ENCODE data around the gene ATP6V1F. TPM values are rescaled to one million over a fixed set of nuclear protein-coding genes. Genes with fewer than 3 reads are reported as not detected.

The ATP6V1F gene
- total RNA-seq, 1 experiment from 2014 or later, result 221 TPM

DNA sequence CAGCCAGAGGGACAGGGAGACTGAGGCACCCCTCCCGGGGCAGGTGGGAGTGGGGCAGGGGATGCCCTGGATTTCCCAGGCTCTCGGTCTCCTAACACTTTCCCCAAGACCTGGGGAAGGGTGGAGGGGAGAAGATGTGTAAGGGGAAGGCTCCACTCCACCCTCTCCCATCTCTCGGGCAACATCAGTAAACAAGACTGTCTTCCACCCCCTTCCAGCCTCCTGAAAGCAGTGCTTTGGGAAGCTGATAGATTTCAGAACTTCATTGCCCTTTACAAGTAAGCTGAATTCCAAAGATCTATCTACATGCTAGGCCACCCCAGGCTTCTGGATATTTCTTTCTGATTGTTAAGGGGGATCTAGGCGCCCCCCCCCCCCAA lies 28.7 kb upstream of the ATP6V1F start:
- in situ Hi-C loops (cut with HindIII; ENCODE audit: low sequenced_read_pairs), result no loop called here
- no peak for DNase-seq (ENCODE audit: low spot score)

DNA sequence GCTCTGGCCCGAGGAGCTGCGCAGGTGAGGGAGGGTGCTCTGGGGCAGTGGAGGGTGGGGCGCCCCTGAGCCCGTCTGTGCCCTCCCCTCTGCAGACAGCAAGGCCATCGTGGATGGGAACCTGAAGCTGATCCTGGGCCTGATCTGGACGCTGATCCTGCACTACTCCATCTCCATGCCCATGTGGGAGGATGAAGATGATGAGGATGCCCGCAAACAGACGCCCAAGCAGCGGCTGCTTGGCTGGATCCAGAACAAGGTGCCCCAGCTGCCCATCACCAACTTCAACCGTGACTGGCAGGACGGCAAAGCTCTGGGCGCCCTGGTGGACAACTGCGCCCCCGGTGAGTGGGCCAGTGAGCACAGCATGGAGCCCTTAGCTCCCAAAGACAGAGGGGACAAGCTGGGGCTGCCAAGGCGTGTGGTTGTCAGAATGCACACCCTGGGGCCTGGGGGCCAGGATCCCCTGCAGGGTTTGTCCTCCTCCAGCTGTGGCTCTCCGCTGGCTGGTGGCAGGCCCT lies 27.4 kb upstream of the ATP6V1F start:
- in situ Hi-C loops (cut with HindIII; ENCODE audit: low sequenced_read_pairs), result no loop called here
- no peak for DNase-seq (ENCODE audit: low spot score)

DNA sequence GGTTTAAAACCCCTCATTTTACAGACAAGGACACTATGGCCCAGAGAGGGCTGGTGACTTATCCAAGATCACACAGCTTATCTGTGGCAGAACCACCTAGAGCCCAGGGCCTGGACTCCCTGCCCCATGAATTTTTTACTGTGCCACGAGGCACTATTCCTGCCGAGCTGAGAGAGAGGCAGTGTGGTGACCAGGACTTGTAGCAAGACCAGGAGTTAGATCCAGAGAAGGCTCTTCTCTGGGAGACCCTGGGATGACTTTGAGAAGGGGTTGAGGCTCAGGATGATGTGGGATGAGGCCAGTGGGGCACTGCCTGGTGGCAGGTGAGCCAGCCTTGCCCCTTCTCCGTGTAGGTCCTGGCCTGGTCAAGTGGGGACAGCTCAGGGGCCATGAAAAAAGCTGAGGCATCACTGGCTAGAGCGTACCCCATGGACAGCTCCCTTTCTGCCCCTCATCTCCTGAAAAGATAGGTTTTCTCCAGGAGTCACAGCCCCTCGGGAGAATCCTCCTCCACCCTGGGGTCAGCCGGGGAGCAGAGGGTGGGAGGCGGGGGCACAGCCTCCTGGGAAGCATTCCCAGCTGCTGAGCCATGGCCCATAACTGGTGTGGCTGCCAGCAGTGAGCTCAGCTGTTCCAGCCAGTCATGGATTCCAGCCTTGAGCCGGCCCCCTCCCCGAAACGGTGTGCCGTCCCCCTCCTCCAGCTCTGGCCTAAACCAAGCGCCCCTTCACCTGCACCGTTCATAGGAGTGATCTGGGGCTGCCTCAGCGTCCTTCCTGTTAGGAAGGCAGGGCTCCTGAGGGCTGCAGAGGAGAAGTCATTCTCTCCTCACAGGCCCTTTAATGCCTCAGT lies 26.6 kb upstream of the ATP6V1F start:
- DNase-seq (ENCODE audit: low spot score), result no peak
- in situ Hi-C loops (cut with HindIII; ENCODE audit: low sequenced_read_pairs), result no loop called here

- in situ Hi-C loops (cut with HindIII; ENCODE audit: low sequenced_read_pairs), result no loop called here
- no peak for DNase-seq (ENCODE audit: low spot score)
These were observed 25.8 kb upstream of the ATP6V1F start for GRCh38 chr7:128836729-128837348.

DNA sequence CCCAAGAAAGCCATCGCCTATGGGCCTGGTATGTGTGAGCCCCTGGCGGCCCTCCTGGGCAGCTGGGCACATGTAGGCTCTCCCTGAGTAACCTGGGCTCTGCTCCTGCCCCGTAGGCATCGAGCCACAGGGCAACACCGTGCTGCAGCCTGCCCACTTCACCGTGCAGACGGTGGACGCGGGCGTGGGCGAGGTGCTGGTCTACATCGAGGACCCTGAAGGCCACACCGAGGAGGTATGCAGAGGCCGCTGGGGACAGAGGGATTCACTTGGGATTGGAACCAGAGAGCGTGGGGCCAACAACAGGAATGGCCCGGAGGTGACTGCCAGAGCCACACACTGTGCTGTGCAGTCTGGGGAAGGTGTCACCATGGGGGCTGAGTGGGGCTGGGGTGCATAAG lies 25.1 kb upstream of the ATP6V1F start:
- in situ Hi-C loops (cut with HindIII; ENCODE audit: low sequenced_read_pairs), result no loop called here
- no peak for DNase-seq (ENCODE audit: low spot score)

GRCh38 chr7:128838109-128838779 lies 24.4 kb upstream of the ATP6V1F start:
- in situ Hi-C loops (cut with HindIII; ENCODE audit: low sequenced_read_pairs), result no loop called here
- DNase-seq (ENCODE audit: low spot score), result no peak

DNA sequence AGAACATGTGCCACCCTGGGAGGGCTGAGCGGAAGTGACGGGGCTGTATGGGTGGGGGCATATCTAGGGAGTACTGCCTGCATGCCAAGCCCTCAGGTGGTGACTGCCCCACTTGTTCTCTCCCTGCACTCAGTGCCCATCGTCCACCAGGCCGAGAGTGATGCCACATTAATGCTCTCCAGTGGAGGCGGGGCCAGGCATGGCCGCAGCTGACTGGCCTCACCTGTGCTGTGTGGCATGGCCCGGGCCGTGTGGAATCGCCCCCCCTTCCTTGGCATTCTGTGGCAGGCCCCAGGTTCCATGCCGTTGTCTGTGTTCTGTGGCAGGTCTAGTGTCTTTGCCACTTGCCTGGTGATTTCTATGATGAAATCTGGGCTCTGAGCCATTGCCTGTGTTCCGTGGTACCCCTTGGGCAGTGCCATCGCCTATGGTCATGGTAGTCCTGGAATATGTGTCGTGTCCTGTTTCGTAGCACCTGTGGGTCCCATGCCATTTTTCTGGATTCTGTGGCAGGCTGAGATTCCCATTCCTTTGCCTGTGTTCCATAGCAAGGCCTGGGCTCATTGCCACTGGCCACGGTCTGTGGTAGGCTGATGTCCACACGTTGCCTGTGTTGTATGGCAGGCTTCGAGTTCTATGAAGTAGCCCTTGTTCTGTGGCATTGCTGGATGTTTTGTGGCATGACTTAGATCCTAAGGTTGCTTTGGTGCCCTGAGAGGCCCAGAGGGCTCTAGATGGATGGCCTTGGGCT lies 23.5 kb upstream of the ATP6V1F start:
- DNase-seq (ENCODE audit: low spot score), result no peak
- in situ Hi-C loops (cut with HindIII; ENCODE audit: low sequenced_read_pairs), result no loop called here

DNA sequence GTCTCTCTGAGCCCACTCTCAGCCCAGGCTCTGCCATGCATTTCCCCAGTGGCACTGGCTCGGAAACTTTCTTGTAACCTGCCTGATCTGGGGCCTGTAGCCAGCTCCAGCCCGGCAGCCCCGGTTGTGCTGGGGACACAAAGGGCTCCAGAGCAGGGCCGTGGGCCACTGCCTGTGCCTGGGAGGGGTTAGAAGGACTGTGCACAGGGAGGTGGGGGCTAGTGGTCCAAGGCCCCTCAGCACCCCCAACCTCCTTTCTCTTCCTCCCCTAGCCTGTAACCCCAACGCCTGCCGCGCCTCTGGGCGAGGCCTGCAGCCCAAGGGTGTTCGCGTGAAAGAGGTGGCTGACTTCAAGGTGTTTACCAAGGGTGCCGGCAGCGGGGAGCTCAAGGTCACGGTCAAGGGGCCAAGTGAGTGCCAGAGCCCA lies 22.9 kb upstream of the ATP6V1F start:
- in situ Hi-C loops (cut with HindIII; ENCODE audit: low sequenced_read_pairs), result no loop called here
- DNase-seq (ENCODE audit: low spot score), result no peak

DNA sequence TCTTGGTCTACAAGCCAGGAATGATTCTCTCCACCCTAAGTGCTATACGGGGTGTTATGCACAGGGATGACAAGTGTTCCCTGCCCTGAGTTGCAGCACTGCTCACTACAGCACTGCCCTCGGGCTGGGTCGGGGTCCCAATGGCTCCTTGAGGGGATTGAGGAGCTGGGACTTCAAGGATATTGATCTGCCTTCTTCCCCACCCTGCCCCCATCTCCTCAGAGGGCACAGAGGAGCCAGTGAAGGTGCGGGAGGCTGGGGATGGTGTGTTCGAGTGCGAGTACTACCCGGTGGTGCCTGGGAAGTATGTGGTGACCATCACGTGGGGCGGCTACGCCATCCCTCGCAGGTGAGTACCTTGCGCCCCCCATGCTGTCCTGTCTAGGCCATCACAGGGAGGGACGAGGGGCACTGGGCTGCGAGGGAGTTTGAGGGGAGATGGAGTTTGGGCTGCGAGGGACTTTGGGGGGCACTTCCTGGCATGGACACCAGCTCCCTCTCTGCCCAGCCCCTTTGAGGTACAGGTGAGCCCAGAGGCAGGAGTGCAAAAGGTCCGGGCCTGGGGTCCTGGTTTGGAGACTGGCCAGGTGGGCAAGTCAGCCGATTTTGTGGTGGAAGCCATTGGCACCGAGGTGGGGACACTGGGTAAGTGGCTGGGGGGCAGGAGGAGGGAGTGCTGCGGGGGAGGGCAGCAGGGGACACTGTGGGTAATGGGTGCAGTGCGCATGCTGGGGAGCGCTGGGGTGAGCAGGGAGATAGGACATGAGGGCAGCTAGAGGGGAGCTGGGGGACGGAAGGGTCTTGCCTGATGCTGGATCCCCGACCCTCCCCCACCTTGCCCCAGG lies 22.1 kb upstream of the ATP6V1F start:
- in situ Hi-C loops (cut with HindIII; ENCODE audit: low sequenced_read_pairs), result no loop called here
- DNase-seq (ENCODE audit: low spot score), result no peak

- in situ Hi-C loops (cut with HindIII; ENCODE audit: low sequenced_read_pairs), result no loop called here
These were observed 21.4 kb upstream of the ATP6V1F start for GRCh38 chr7:128841171-128841690.

DNA sequence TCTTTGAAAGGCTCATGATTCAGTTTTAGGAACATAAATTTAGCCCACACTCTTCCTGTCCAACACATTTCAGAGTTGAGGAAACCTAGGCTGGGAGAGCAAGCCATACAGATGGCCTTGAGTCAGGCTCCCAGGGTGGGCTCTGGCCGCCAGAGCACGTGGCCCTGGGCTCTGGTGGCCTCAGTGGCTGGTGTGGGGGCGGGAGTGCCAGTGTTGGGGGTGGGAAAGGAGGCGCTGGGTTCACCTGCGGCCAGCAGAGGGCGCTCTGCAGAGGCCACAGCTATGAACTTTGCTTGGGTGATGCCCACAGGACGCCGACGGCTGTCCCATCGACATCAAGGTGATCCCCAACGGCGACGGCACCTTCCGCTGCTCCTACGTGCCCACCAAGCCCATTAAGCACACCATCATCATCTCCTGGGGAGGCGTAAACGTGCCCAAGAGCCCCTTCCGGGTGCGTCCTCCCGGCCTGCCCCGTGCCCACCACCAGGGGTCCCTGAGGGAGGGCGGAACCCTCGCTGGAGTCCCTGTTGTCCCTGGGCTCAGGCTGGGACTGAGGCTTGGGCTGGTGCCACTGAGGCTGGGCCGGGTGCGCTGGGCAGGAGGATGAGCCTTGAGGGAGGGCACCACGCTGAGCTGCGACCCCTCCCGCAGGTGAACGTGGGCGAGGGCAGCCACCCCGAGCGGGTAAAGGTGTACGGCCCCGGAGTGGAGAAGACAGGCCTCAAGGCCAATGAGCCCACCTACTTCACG lies 20.6 kb upstream of the ATP6V1F start:
- no peak for DNase-seq (ENCODE audit: low spot score)
- in situ Hi-C loops (cut with HindIII; ENCODE audit: low sequenced_read_pairs), result no loop called here

More at GRCh38 chr7:128841171-128841690, 21.4 kb upstream of the ATP6V1F start:
- no peak for DNase-seq (ENCODE audit: low spot score)

DNA sequence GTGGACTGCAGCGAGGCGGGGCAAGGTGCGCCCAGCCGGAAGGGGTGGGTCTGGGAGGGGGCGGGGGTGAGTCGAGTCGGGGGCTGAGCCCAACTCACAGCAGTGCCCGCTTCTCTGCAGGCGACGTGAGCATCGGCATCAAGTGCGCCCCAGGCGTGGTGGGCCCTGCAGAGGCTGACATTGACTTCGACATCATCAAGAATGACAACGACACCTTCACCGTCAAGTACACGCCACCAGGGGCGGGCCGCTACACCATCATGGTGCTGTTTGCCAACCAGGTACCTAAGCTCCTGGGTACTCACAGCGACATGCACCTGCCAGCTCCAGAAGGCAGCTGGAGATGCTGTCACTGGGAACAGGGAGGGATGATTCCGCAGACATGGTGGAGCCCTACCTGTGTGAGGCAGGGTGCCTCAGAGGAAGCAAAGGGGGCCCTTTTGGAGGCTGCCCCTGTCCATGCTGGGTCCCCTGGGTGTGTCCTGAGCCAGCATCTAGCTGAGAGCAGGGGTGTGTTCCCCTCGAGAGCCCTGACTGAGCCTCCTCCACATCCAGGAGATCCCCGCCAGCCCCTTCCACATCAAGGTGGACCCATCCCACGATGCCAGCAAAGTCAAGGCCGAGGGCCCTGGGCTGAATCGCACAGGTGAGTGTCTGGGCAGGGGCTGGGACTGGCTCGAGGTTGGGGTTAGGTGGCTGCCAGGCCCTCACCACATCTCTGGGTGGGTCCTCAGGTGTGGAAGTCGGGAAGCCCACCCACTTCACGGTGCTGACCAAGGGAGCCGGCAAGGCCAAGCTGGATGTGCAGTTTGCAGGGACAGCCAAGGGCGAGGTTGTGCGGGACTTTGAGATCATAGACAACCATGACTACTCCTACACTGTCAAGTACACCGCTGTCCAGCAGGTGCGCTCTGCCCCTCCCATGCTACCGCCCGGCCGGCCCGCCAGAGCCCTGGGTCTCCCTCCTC lies 19.7 kb upstream of the ATP6V1F start:
- DNase-seq (ENCODE audit: low spot score), result no peak
- in situ Hi-C loops (cut with HindIII; ENCODE audit: low sequenced_read_pairs), result no loop called here

DNA sequence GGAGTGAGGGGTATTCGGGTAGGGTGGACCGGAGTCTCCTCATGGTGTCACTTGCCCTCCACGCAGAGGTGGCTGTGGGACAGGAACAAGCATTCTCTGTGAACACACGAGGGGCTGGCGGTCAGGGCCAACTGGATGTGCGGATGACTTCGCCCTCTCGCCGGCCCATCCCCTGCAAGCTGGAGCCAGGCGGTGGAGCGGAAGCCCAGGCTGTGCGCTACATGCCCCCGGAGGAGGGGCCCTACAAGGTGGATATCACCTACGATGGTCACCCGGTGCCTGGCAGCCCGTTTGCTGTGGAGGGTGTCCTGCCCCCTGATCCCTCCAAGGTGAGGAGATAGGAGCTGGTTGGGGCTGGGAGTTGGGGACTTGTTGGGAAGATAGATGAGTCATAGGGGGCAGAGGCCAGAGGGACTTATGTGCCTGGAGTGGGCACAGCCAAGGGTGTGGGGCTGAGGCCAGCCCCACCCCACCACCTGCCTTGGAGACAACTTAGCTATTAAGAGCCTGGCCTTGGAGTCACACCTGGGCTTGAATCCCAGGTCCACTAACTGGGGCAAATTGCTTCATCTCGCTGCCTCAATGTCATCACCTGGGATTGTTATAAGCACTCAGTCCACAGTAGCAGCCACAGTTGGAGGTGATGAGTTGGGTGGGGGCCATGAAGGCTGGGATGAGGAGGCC lies 18.6 kb upstream of the ATP6V1F start:
- DNase-seq (ENCODE audit: low spot score), result no peak
- in situ Hi-C loops (cut with HindIII; ENCODE audit: low sequenced_read_pairs), result no loop called here

DNA sequence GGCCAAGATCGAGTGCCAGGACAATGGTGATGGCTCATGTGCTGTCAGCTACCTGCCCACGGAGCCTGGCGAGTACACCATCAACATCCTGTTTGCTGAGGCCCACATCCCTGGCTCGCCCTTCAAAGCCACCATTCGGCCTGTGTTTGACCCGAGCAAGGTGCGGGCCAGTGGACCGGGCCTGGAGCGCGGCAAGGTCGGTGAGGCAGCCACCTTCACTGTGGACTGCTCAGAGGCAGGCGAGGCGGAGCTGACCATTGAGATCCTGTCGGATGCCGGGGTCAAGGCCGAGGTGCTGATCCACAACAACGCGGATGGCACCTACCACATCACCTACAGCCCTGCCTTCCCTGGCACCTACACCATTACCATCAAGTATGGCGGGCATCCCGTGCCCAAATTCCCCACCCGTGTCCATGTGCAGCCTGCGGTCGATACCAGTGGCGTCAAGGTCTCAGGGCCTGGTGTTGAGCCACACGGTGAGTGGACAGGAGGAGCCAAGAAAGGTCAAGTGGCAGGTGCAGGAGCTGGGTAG lies 17.8 kb upstream of the ATP6V1F start:
- no peak for DNase-seq (ENCODE audit: low spot score)
- in situ Hi-C loops (cut with HindIII; ENCODE audit: low sequenced_read_pairs), result no loop called here

GRCh38 chr7:128845475-128845874 lies 17.2 kb upstream of the ATP6V1F start:
- in situ Hi-C loops (cut with HindIII; ENCODE audit: low sequenced_read_pairs), result no loop called here
- no peak for DNase-seq (ENCODE audit: low spot score)

DNA sequence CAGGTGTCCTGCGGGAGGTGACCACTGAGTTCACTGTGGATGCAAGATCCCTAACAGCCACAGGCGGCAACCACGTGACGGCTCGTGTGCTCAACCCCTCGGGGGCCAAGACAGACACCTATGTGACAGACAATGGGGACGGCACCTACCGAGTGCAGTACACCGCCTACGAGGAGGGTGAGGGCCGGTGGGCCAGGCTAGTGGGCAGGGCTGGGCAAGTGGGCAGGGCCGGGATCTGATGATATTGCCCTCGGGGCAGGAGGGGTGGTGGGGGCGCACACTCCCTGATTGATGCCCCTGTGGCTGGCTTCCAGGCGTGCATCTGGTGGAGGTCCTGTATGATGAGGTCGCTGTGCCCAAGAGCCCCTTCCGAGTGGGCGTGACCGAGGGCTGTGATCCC lies 16.7 kb upstream of the ATP6V1F start:
- in situ Hi-C loops (cut with HindIII; ENCODE audit: low sequenced_read_pairs), result no loop called here
- no peak for DNase-seq (ENCODE audit: low spot score)
